SK-N-SH treated with all-trans-retinoic acid at 6 μM for 48 hours (cell line): ENCODE results near the gene EXOC7.

Experiments
- ESRRG ChIP-seq: fragments of 250-450 bp; sonication (Bioruptor Pico); IDR thresholded peaks from 2 replicates; pipeline ENCODE4 v1.6.1; 2021; ENCODE audit warnings: mild to moderate bottlenecking
- GLIS3 ChIP-seq: fragments of 250-450 bp; sonication (Bioruptor Pico); IDR thresholded peaks from 2 replicates; pipeline ENCODE4 v1.5.0; 2020; ENCODE audit warnings: mild to moderate bottlenecking, moderate library complexity
- OSR1 ChIP-seq: fragments of 250-450 bp; sonication (Bioruptor Pico); IDR thresholded peaks from 2 replicates; pipeline ENCODE4 v1.8.0; 2022; ENCODE audit warnings: moderate library complexity, mild to moderate bottlenecking, inconsistent platforms
- RARB ChIP-seq: fragments of 250-450 bp; sonication (Bioruptor Pico); IDR thresholded peaks from 2 replicates; pipeline ENCODE4 v1.8.0; 2021; ENCODE audit warnings: mild to moderate bottlenecking, moderate library complexity
- ZFP3 ChIP-seq: fragments of 250-450 bp; sonication (Bioruptor Pico); IDR thresholded peaks from 2 replicates; pipeline ENCODE4 v1.5.0; 2020; ENCODE audit warnings: mild to moderate bottlenecking, moderate library complexity
- ZFP30 ChIP-seq: fragments of 450-650 bp; formaldehyde crosslinking; IDR thresholded peaks from 2 replicates; pipeline ENCODE4 v1.5.0; 2022; ENCODE audit warnings: mild to moderate bottlenecking, moderate library complexity
- TF ChIP-seq, protein P1 (sequence below): fragments of 250-450 bp; sonication (Bioruptor Pico); IDR thresholded peaks from 2 replicates; pipeline ENCODE4 v1.5.0; 2020; ENCODE audit warnings: mild to moderate bottlenecking, moderate library complexity
- TF ChIP-seq, protein P2 (sequence below): fragments of 250-450 bp; sonication (Bioruptor Pico); IDR thresholded peaks from 2 replicates; pipeline ENCODE4 v1.8.0; 2020; ENCODE audit warnings: mild to moderate bottlenecking, moderate library complexity, borderline replicate concordance
- TF ChIP-seq, protein P3 (sequence below): fragments of 250-450 bp; sonication (Bioruptor Pico); IDR thresholded peaks from 2 replicates; pipeline ENCODE4 v1.5.1; 2021; ENCODE audit warnings: mild to moderate bottlenecking, moderate library complexity

DNA sequence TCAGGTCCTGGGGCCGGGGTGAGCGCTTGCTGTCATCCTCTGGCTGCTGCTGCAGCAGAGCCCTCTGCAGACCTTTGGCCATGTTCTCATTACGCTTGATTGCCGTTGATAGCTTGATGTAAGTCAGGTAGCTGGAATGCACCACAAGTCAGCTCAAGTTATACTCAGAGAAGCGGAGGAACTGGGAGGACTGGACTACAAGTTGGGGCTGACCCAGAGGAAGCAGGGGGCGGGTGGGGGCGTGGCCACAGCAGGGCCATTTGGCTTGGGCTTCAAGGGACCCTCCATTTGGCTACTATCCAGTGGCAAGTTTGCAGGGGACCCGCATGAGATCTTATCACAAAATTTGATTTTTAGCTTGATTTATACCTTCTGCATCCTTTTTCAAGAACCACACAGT lies 57.5 kb downstream of the EXOC7 start:
- TF ChIP-seq, protein P1, sequence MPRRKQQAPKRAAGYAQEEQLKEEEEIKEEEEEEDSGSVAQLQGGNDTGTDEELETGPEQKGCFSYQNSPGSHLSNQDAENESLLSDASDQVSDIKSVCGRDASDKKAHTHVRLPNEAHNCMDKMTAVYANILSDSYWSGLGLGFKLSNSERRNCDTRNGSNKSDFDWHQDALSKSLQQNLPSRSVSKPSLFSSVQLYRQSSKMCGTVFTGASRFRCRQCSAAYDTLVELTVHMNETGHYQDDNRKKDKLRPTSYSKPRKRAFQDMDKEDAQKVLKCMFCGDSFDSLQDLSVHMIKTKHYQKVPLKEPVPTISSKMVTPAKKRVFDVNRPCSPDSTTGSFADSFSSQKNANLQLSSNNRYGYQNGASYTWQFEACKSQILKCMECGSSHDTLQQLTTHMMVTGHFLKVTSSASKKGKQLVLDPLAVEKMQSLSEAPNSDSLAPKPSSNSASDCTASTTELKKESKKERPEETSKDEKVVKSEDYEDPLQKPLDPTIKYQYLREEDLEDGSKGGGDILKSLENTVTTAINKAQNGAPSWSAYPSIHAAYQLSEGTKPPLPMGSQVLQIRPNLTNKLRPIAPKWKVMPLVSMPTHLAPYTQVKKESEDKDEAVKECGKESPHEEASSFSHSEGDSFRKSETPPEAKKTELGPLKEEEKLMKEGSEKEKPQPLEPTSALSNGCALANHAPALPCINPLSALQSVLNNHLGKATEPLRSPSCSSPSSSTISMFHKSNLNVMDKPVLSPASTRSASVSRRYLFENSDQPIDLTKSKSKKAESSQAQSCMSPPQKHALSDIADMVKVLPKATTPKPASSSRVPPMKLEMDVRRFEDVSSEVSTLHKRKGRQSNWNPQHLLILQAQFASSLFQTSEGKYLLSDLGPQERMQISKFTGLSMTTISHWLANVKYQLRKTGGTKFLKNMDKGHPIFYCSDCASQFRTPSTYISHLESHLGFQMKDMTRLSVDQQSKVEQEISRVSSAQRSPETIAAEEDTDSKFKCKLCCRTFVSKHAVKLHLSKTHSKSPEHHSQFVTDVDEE (CRISPR knock-in tag): no peak
- TF ChIP-seq RARB (CRISPR knock-in tag): no peak
- TF ChIP-seq, protein P2, sequence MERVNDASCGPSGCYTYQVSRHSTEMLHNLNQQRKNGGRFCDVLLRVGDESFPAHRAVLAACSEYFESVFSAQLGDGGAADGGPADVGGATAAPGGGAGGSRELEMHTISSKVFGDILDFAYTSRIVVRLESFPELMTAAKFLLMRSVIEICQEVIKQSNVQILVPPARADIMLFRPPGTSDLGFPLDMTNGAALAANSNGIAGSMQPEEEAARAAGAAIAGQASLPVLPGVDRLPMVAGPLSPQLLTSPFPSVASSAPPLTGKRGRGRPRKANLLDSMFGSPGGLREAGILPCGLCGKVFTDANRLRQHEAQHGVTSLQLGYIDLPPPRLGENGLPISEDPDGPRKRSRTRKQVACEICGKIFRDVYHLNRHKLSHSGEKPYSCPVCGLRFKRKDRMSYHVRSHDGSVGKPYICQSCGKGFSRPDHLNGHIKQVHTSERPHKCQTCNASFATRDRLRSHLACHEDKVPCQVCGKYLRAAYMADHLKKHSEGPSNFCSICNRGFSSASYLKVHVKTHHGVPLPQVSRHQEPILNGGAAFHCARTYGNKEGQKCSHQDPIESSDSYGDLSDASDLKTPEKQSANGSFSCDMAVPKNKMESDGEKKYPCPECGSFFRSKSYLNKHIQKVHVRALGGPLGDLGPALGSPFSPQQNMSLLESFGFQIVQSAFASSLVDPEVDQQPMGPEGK (CRISPR knock-in tag): no peak
- TF ChIP-seq ZFP30 (CRISPR knock-in tag): no peak
- no peak for TF ChIP-seq ZFP3
- TF ChIP-seq, protein P3, sequence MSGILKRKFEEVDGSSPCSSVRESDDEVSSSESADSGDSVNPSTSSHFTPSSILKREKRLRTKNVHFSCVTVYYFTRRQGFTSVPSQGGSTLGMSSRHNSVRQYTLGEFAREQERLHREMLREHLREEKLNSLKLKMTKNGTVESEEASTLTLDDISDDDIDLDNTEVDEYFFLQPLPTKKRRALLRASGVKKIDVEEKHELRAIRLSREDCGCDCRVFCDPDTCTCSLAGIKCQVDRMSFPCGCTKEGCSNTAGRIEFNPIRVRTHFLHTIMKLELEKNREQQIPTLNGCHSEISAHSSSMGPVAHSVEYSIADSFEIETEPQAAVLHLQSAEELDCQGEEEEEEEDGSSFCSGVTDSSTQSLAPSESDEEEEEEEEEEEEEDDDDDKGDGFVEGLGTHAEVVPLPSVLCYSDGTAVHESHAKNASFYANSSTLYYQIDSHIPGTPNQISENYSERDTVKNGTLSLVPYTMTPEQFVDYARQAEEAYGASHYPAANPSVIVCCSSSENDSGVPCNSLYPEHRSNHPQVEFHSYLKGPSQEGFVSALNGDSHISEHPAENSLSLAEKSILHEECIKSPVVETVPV: no peak
- no peak for TF ChIP-seq OSR1 (CRISPR knock-in tag)
- no peak for TF ChIP-seq ESRRG (CRISPR knock-in tag)
- TF ChIP-seq GLIS3 (CRISPR knock-in tag): no peak
